ENCODE results near the gene NUP58. TPM values are rescaled to one million over a fixed set of nuclear protein-coding genes. Genes with fewer than 3 reads are reported as not detected.
"Not testable (repeated sequence)": the region's sequence is repeated elsewhere in the genome, so short reads cannot be mapped to it uniquely, and the experiment has no call there.

Gene NUP58
- total RNA-seq, 1 donor from 2014 or later: 34.0 TPM

GRCh38 chr13:25306671-25307464 lies 5.4 kb downstream of the NUP58 start:
- no peak for DNase-seq (ENCODE audit: low spot score)

- DNase-seq (ENCODE audit: low spot score): no peak
These were observed 9.5 kb downstream of the NUP58 start for GRCh38 chr13:25310891-25311290.

GRCh38 chr13:25318946-25319345 lies 17.5 kb downstream of the NUP58 start:
- not testable (repeated sequence) for DNase-seq (ENCODE audit: low spot score)

GRCh38 chr13:25319771-25320170 lies 18.3 kb downstream of the NUP58 start:
- no peak for DNase-seq (ENCODE audit: low spot score)

- no peak for DNase-seq (ENCODE audit: low spot score)
These were observed 22.7 kb downstream of the NUP58 start for GRCh38 chr13:25324100-25324499.

- no peak for DNase-seq (ENCODE audit: low spot score)
These were observed 28.3 kb downstream of the NUP58 start for GRCh38 chr13:25329706-25330105.

- no peak for DNase-seq (ENCODE audit: low spot score)
These were observed 29.1 kb downstream of the NUP58 start for GRCh38 chr13:25330541-25330940.

- no peak for DNase-seq (ENCODE audit: low spot score)
These were observed 34.4 kb downstream of the NUP58 start for GRCh38 chr13:25335856-25336255.

GRCh38 chr13:25345576-25345975 lies 44.2 kb downstream of the NUP58 start:
- DNase-seq (ENCODE audit: low spot score): no peak

GRCh38 chr13:25347151-25347550 lies 45.7 kb downstream of the NUP58 start:
- no peak for DNase-seq (ENCODE audit: low spot score)

GRCh38 chr13:25351404-25351803 lies 50.0 kb downstream of the NUP58 start:
- no peak for DNase-seq (ENCODE audit: low spot score)

GRCh38 chr13:25352230-25352629 lies 50.8 kb downstream of the NUP58 start:
- DNase-seq (ENCODE audit: low spot score): no peak

- no peak for DNase-seq (ENCODE audit: low spot score)
These were observed 51.4 kb downstream of the NUP58 start for GRCh38 chr13:25352806-25353205.

GRCh38 chr13:25353344-25353743 lies 51.9 kb downstream of the NUP58 start:
- DNase-seq (ENCODE audit: low spot score): no peak

GRCh38 chr13:25354377-25354776 lies 53.0 kb downstream of the NUP58 start:
- DNase-seq (ENCODE audit: low spot score): no peak

- DNase-seq (ENCODE audit: low spot score): not testable (repeated sequence)
These were observed 59.0 kb downstream of the NUP58 start for GRCh38 chr13:25360443-25360842.

GRCh38 chr13:25365720-25366235 lies 64.4 kb downstream of the NUP58 start:
- no peak for DNase-seq (ENCODE audit: low spot score)

GRCh38 chr13:25371158-25371874 lies 69.9 kb downstream of the NUP58 start:
- DNase-seq (ENCODE audit: low spot score): no peak

- DNase-seq (ENCODE audit: low spot score): no peak
These were observed 70.5 kb downstream of the NUP58 start, which contains the start of gene ATP8A2 for GRCh38 chr13:25371875-25372283. ATP8A2 (plus strand) TSS chr13:25371974; CDS start chr13:25372213, 239 bp downstream.

GRCh38 chr13:25372284-25373081 lies 71.1 kb downstream of the NUP58 start:
- DNase-seq (ENCODE audit: low spot score): no peak

- DNase-seq (ENCODE audit: low spot score): peak; percentile 18
These were observed 74.4 kb downstream of the NUP58 start for GRCh38 chr13:25375727-25376358.
